Activated CD4-positive, alpha-beta T cell treated with anti-CD3 and anti-CD28 coated beads, Interleukin-2, amount 50 U/mL, for 16 hours (primary cell): Measurements from ENCODE around the gene MEIS1.
"Not testable (repeated sequence)": the region's sequence is repeated elsewhere in the genome, so short reads cannot be mapped to it uniquely, and the experiment has no call there.

ENCODE experiments used
- DNase-seq: peaks from one replicate; pipeline ENCODE4 v3.0.0-alpha.2; 2020

MEIS1 gene

GRCh38 chr2:66470199-66470598 lies 35.3 kb downstream of the MEIS1 start:
- no peak for DNase-seq

- DNase-seq, result no peak
Measured at GRCh38 chr2:66472225-66472843, 37.4 kb downstream of the MEIS1 start.

- DNase-seq, result no peak
Measured at GRCh38 chr2:66477135-66477842, 42.4 kb downstream of the MEIS1 start.

- no peak for DNase-seq
Measured at GRCh38 chr2:66478299-66478698, 43.4 kb downstream of the MEIS1 start.

- no peak for DNase-seq
Measured at GRCh38 chr2:66478731-66479316, 43.9 kb downstream of the MEIS1 start.

GRCh38 chr2:66481100-66481549 lies 46.2 kb downstream of the MEIS1 start:
- no peak for DNase-seq

- DNase-seq, result not testable (repeated sequence)
Measured at GRCh38 chr2:66485252-66485651, 50.3 kb downstream of the MEIS1 start.

- no peak for DNase-seq
Measured at GRCh38 chr2:66488946-66489345, 54.0 kb downstream of the MEIS1 start.

GRCh38 chr2:66489436-66489835 lies 54.5 kb downstream of the MEIS1 start:
- no peak for DNase-seq

GRCh38 chr2:66490588-66491001 lies 55.7 kb downstream of the MEIS1 start:
- no peak for DNase-seq

- DNase-seq, result no peak
Measured at GRCh38 chr2:66494708-66495107, 59.8 kb downstream of the MEIS1 start.

- DNase-seq, result no peak
Measured at GRCh38 chr2:66495788-66496640, 61.1 kb downstream of the MEIS1 start.

GRCh38 chr2:66496670-66497420 lies 61.9 kb downstream of the MEIS1 start:
- no peak for DNase-seq

GRCh38 chr2:66497431-66498288 lies 62.7 kb downstream of the MEIS1 start:
- DNase-seq, result no peak

GRCh38 chr2:66498289-66498975 lies 63.5 kb downstream of the MEIS1 start:
- DNase-seq, result no peak

GRCh38 chr2:66501267-66501666 lies 66.3 kb downstream of the MEIS1 start:
- DNase-seq, result no peak

- DNase-seq, result no peak
Measured at GRCh38 chr2:66506265-66506664, 71.3 kb downstream of the MEIS1 start.

- DNase-seq, result no peak
Measured at GRCh38 chr2:66507673-66508201, 72.8 kb downstream of the MEIS1 start.

- DNase-seq, result no peak
Measured at GRCh38 chr2:66508484-66509071, 73.7 kb downstream of the MEIS1 start.

- DNase-seq, result no peak
Measured at GRCh38 chr2:66509326-66509811, 74.4 kb downstream of the MEIS1 start.
